Measurements from ENCODE around the gene KIAA1549.

DNA sequence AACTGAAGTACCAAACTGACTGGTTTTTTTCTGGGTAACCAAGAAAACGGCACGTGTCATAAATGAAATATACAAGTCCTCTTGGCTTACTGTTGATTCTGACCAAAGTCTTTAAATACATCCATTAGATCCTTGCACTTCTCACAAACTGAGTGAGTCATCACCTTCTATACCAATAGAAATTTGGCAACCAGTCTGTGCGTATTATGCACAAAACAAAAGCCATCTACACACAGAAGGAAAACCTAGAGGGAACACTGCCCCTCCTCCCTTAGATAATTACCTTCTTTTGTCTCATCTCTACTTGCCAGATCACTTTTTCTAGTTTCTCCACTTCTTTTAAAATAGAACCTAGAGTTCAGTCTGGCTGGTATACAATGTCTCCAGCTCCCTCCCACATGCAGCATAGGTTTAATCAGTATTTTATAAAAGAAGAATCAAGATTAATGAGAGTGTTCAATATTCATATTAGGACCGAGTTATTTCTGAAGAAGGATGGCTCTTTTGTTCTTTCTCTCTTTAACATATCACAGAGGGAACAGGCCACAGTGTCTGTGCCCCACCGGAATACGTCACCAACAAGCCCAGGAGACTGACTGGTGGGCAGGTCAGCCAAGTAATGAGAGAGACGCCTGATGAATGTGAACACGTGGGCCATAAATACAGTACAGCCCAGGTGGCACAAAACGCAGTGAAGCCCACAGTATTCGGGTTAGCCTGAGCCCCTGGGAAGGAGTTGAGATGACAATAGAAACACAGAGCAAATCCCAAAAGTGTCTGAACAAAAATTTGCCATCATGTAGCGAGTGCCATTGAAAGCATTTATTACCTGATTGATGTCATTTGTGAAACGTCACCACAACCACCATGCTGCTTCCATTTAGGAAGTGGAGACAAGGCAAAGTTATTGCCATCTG, 91.3 kb downstream of the KIAA1549 start:
- TF ChIP-seq, protein P1, sequence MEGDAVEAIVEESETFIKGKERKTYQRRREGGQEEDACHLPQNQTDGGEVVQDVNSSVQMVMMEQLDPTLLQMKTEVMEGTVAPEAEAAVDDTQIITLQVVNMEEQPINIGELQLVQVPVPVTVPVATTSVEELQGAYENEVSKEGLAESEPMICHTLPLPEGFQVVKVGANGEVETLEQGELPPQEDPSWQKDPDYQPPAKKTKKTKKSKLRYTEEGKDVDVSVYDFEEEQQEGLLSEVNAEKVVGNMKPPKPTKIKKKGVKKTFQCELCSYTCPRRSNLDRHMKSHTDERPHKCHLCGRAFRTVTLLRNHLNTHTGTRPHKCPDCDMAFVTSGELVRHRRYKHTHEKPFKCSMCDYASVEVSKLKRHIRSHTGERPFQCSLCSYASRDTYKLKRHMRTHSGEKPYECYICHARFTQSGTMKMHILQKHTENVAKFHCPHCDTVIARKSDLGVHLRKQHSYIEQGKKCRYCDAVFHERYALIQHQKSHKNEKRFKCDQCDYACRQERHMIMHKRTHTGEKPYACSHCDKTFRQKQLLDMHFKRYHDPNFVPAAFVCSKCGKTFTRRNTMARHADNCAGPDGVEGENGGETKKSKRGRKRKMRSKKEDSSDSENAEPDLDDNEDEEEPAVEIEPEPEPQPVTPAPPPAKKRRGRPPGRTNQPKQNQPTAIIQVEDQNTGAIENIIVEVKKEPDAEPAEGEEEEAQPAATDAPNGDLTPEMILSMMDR (IDR thresholded peaks at IDR 0.05) = no peak
- no peak for TF ChIP-seq POLR2A (IDR thresholded peaks at IDR 0.05)

Data from ovary (tissue), 3 donors.